Liver (tissue), 10 donors: ENCODE measurements around the gene SLC26A5. TPM values are rescaled to one million over a fixed set of nuclear protein-coding genes. Genes with fewer than 3 reads are reported as not detected.

Source experiments
- DNase-seq: peaks from one replicate; pipeline ENCODE4 v3.0.0-alpha.2; 2017; ENCODE audit warnings: low spot score
- H3K27ac ChIP-seq, 2 donors: one replicate each; pipeline ENCODE4 v1.7.0; 2013; ENCODE audit warnings: inconsistent platforms in 2 of 2, low read length in 2 of 2, control low read depth in 1 of 2, low read depth in 1 of 2, mild to moderate bottlenecking in 1 of 2
- H3K27me3 ChIP-seq, 4 donors: one replicate each; pipeline versions ENCODE4 v1.6.1 to v1.7.0; 2013; ENCODE audit warnings: low read length in 3 of 4, inconsistent platforms in 1 of 4, mild to moderate bottlenecking in 1 of 4, moderate library complexity in 1 of 4; ENCODE audit not compliant: control insufficient read depth in 4 of 4, insufficient read depth in 4 of 4
- H3K36me3 ChIP-seq, 4 donors: one replicate each; pipeline versions ENCODE4 v1.6.1 to v1.7.0; 2013; ENCODE audit warnings: low read length in 3 of 4, mild to moderate bottlenecking in 3 of 4, low read depth in 1 of 4, moderate library complexity in 1 of 4; ENCODE audit not compliant: control insufficient read depth in 4 of 4, insufficient read depth in 3 of 4
- H3K4me1 ChIP-seq, 4 donors: one replicate each; pipeline versions ENCODE4 v1.6.1 to v1.7.0; 2013; ENCODE audit warnings: low read length in 3 of 4, mild to moderate bottlenecking in 3 of 4, moderate library complexity in 1 of 4; ENCODE audit not compliant: control insufficient read depth in 4 of 4, insufficient read depth in 4 of 4
- H3K4me3 ChIP-seq, 3 donors: one replicate each; pipeline versions ENCODE4 v1.6.1 to v1.7.0; 2013; ENCODE audit warnings: low read length in 3 of 3, control low read depth in 1 of 3, low read depth in 1 of 3, mild to moderate bottlenecking in 1 of 3
- H3K9ac ChIP-seq, 2 donors: one replicate each; pipeline ENCODE4 v1.7.0; 2013; ENCODE audit warnings: low read length in 2 of 2, mild to moderate bottlenecking in 2 of 2, moderate library complexity in 2 of 2, control low read depth in 1 of 2, low read depth in 1 of 2
- H3K9me3 ChIP-seq, 4 donors: one replicate each; pipeline versions ENCODE4 v1.6.1 to v1.7.0; 2013; ENCODE audit warnings: low read length in 3 of 4; ENCODE audit not compliant: control insufficient read depth in 4 of 4
- ATF3 ChIP-seq: IDR thresholded peaks from 2 replicates; pipeline ENCODE4 v1.6.1; 2016; ENCODE audit warnings: antibody characterized with exemption
- CTCF ChIP-seq: fragments of 150-350 bp; IDR thresholded peaks from 2 replicates; pipeline ENCODE4 v1.5.1; 2017; ENCODE audit warnings: improper control_type of control experiment, low read depth, low read length; ENCODE audit not compliant: missing input control
- EGR1 ChIP-seq, 2 donors: IDR thresholded peaks; 2 replicates each; pipeline ENCODE4 v1.6.1; 2016 to 2018; ENCODE audit warnings: antibody characterized with exemption in 2 of 2, low read depth in 2 of 2
- FOXA1 ChIP-seq: IDR thresholded peaks from 2 replicates; pipeline ENCODE4 v1.6.1; 2016; ENCODE audit warnings: antibody characterized with exemption
- FOXA2 ChIP-seq: IDR thresholded peaks from 2 replicates; pipeline ENCODE4 v1.6.1; 2016; ENCODE audit warnings: antibody characterized with exemption
- GABPA ChIP-seq, 2 donors: IDR thresholded peaks in 1 of 2; conservative IDR thresholded peaks in 1 of 2; 2 replicates each; pipeline ENCODE4 v1.6.1; 2016; ENCODE audit warnings: antibody characterized with exemption in 2 of 2, mild to moderate bottlenecking in 1 of 2, moderate library complexity in 1 of 2
- HNF4A ChIP-seq, 2 donors: conservative IDR thresholded peaks; 2 replicates each; pipeline ENCODE4 v1.6.1; 2016; ENCODE audit warnings: antibody characterized with exemption in 2 of 2, mild to moderate bottlenecking in 2 of 2
- HNF4G ChIP-seq: IDR thresholded peaks from 2 replicates; pipeline ENCODE4 v1.6.1; 2016; ENCODE audit warnings: antibody characterized with exemption
- JUND ChIP-seq, 2 donors: IDR thresholded peaks; 2 replicates each; pipeline ENCODE4 v1.6.1; 2016; ENCODE audit warnings: antibody characterized with exemption in 2 of 2
- MAX ChIP-seq: IDR thresholded peaks from 2 replicates; pipeline ENCODE4 v1.6.1; 2016; ENCODE audit warnings: antibody characterized with exemption
- NR2F2 ChIP-seq: IDR thresholded peaks from 2 replicates; pipeline ENCODE4 v1.6.1; 2016; ENCODE audit warnings: antibody characterized with exemption
- RAD21 ChIP-seq, 2 donors: IDR thresholded peaks; 2 replicates each; pipeline ENCODE4 v1.6.1; 2016; ENCODE audit warnings: antibody characterized with exemption in 2 of 2, mild to moderate bottlenecking in 2 of 2
- REST ChIP-seq: IDR thresholded peaks from 2 replicates; pipeline ENCODE4 v1.6.1; 2016; ENCODE audit warnings: antibody characterized with exemption, mild to moderate bottlenecking
- RXRA ChIP-seq, 2 donors: IDR thresholded peaks; 2 replicates each; pipeline ENCODE4 v1.6.1; 2017 to 2018; ENCODE audit warnings: antibody characterized with exemption in 2 of 2, mild to moderate bottlenecking in 1 of 2
- SP1 ChIP-seq: IDR thresholded peaks from 2 replicates; pipeline ENCODE4 v1.6.1; 2018; ENCODE audit warnings: antibody characterized with exemption, mild to moderate bottlenecking
- TAF1 ChIP-seq: conservative IDR thresholded peaks from 2 replicates; pipeline ENCODE4 v1.6.1; 2016; ENCODE audit warnings: antibody characterized with exemption, mild to moderate bottlenecking
- ZBTB33 ChIP-seq: IDR thresholded peaks from 2 replicates; pipeline ENCODE4 v1.6.1; 2016; ENCODE audit warnings: antibody characterized with exemption
- WGBS: extraction: QIAGEN DNeasy Blood & Tissue Kit; methylation state at CpG from one replicate; pipeline ENCODE4 v1.1.7; 2013; 5-methylcytosine and 5-hydroxymethylcytosine counted together
- polyA plus RNA-seq, 2 donors: library from polyadenylated mRNA; stranded (reverse) in 1 of 2; unstranded in 1 of 2; fragments of 200-250 nt in 1 of 2; fragments of >200 nt in 1 of 2; fragmentation: Nextera tagmentation in 1 of 2; extraction: Ambion mirVana in 1 of 2; gene quantifications; one replicate each; pipeline versions ENCODE4 v1.2.1 to v1.2.3, GENCODE V29; 2013 to 2015
- small RNA-seq: library from RNA; depleted of rRNA; stranded (forward); fragments of <200 nt; gene quantifications from one replicate; pipeline ENCODE3, GENCODE V24; 2014
- total RNA-seq, 2 donors: library from RNA; depleted of rRNA; stranded (reverse); fragments of >200 nt; gene quantifications; one replicate each; pipeline ENCODE4 v1.2.3, GENCODE V29; 2014
- donor health status: healthy.
- donor health status: healthy.
- donor health status: healthy.
- donor health status: healthy.
- donor health status: healthy.

SLC26A5 gene
- total and polyA plus RNA-seq, 4 donors = 0.09 to 1.1 (median 0.45) TPM

- no peaks in the 10 kb centered on the region for H3K4me1 ChIP-seq
- H3K27me3 ChIP-seq = no peaks in the 10 kb centered on the region
- no peak for DNase-seq
- no peaks in the 10 kb centered on the region for H3K9me3 ChIP-seq
- H3K36me3 ChIP-seq = peaks cover 6 to 45% (median 42%) of the 10 kb centered on the region in 4 donors
- WGBS = 94% methylated on average over 8 of the region's 8 CpGs
- H3K9ac ChIP-seq = no peak overlapping the region
- H3K4me3 ChIP-seq = no peak overlapping the region
- TF ChIP-seq HNF4G (no peak), RAD21 (IDR thresholded peaks at IDR 0.05) (no peak), MAX (no peak), RXRA (IDR thresholded peaks at IDR 0.05) (no peak), HNF4A (conservative IDR thresholded peaks at IDR 0.05) (no peak), REST (no peak), ZBTB33 (no peak), TAF1 (no peak), ATF3 (no peak), NR2F2 (no peak), JUND (IDR thresholded peaks at IDR 0.05) (no peak), EGR1 (IDR thresholded peaks at IDR 0.05; ENCODE audit: low read depth in 2 of 2) (no peak), CTCF (no peak), SP1 (no peak), FOXA1 (no peak), GABPA (IDR thresholded peaks at IDR 0.05 in 1 of 2, conservative IDR thresholded peaks at IDR 0.05 in 1 of 2) (no peak), FOXA2 (no peak)
- no peak overlapping the region for H3K27ac ChIP-seq
These were observed 120.3 kb downstream of the SLC26A5 start for GRCh38 chr7:103325744-103326143.

Small RNA genes lying within 50 kb of the gene (small RNA-seq; reads per million reads assigned to genes)
- gene RF00019 = not detected
- gene RPS29P16 = 0.07 reads per million

Other genes with a start within 250 kb of the SLC26A5 start
- 10 to 100 TPM; 43.3 to 51.0 TPM for gene PMPCB, start 148.8 kb downstream of the SLC26A5 start, total RNA-seq
- 10 to 100 TPM; 56.5 to 59.9 TPM for gene PMPCB, start 148.8 kb downstream of the SLC26A5 start, polyA plus RNA-seq
- gene DNAJC2, start 101.4 kb downstream of the SLC26A5 start, total RNA-seq = 10 to 100 TPM in 1 of 2 donors, 1 to 10 TPM in 1; 7.5 to 11.9 TPM
- 10 to 100 TPM; 10.1 to 19.6 TPM for gene DNAJC2, start 101.4 kb downstream of the SLC26A5 start, polyA plus RNA-seq
- 100 to 1,000 TPM in 1 of 2 donors, 10 to 100 TPM in 1; 92.2 to 158 TPM for gene PSMC2, start 98.6 kb downstream of the SLC26A5 start, total RNA-seq
- gene PSMC2, start 98.6 kb downstream of the SLC26A5 start, polyA plus RNA-seq = 100 to 1,000 TPM in 1 of 2 donors, 10 to 100 TPM in 1; 92.6 to 102 TPM